Transverse colon (tissue), 4 donors: ENCODE results near the gene POLR3F. TPM values are rescaled to one million over a fixed set of nuclear protein-coding genes. Genes with fewer than 3 reads are reported as not detected.

Source experiments
- DNase-seq: peaks from one replicate; pipeline ENCODE4 v3.0.0-alpha.2; 2019
- H3K27ac ChIP-seq, 4 donors: fragments of 200-600 bp; sonication (generic); 2 replicates each; pipeline ENCODE4 v1.5.1; 2016 to 2018; ENCODE audit warnings: inconsistent platforms in 4 of 4
- H3K27me3 ChIP-seq: fragments of 200-600 bp; sonication (generic); 2 replicates; pipeline ENCODE4 v1.5.1; 2017; ENCODE audit warnings: inconsistent platforms
- H3K36me3 ChIP-seq, 4 donors: fragments of 200-600 bp; sonication (generic); 2 replicates each; pipeline ENCODE4 v1.5.1; 2017 to 2019; ENCODE audit warnings: inconsistent platforms in 4 of 4
- H3K4me1 ChIP-seq, 4 donors: fragments of 200-600 bp; sonication (generic); 2 replicates each; pipeline ENCODE4 v1.5.1; 2017 to 2020; ENCODE audit warnings: inconsistent platforms in 4 of 4
- H3K4me3 ChIP-seq, 4 donors: fragments of 200-600 bp; sonication (generic); 1 replicate in 1 of 4; 2 replicates in 3 of 4; pipeline versions ENCODE4 v1.5.1 to v1.6.1; 2017 to 2019; ENCODE audit warnings: inconsistent platforms in 4 of 4
- H3K9me3 ChIP-seq, 2 donors: fragments of 200-600 bp; sonication (generic); 2 replicates each; pipeline ENCODE4 v1.5.1; 2017 to 2019; ENCODE audit warnings: inconsistent platforms in 2 of 2
- CTCF ChIP-seq, 5 experiments: fragments of 200-600 bp in 3 of 5; fragments of 450-650 bp in 2 of 5; sonication (generic) in 3 of 5; IDR thresholded peaks; 1 replicate in 2 of 5; 2 replicates in 3 of 5; pipeline ENCODE4 v1.5.1; 2016 to 2017; ENCODE audit warnings: antibody characterized with exemption in 5 of 5, inconsistent platforms in 3 of 5, mild to moderate bottlenecking in 2 of 5, moderate library complexity in 1 of 5
- EP300 ChIP-seq: sonication (generic); formaldehyde crosslinking; IDR thresholded peaks from one replicate; pipeline ENCODE4 v1.6.1; 2017; ENCODE audit warnings: antibody characterized with exemption, low read depth
- POLR2A ChIP-seq: fragments of 450-650 bp; IDR thresholded peaks from one replicate; pipeline ENCODE4 v1.6.1; 2016; ENCODE audit warnings: antibody characterized with exemption, mild to moderate bottlenecking, moderate library complexity
- POLR2AphosphoS5 ChIP-seq, 3 donors: sonication (generic); formaldehyde crosslinking; IDR thresholded peaks; one replicate each; pipeline ENCODE4 v1.6.1; 2016; ENCODE audit warnings: antibody characterized with exemption in 3 of 3
- WGBS, 2 donors: methylation state at CpG; one replicate each; pipeline ENCODE4 v1.1.5; 2018; ENCODE audit warnings: low coverage in 1 of 2; 5-methylcytosine and 5-hydroxymethylcytosine counted together
- in situ Hi-C, 4 donors: fragments of 200-750 bp; cut with MboI; loops; one replicate each; pipeline versions ENCODE4 v1.15.0 to v1.15.1; 2017; ENCODE audit warnings: low sequenced_read_pairs in 3 of 4, low pct_ligation_motif_present in 1 of 4, low pct_unique_long_range_greater_than_20kb in 1 of 4
- intact Hi-C: fragments of 100-400 bp; cut with DNase I; formaldehyde crosslinking; loops from one replicate; pipeline ENCODE4 v1.15.1; 2023; ENCODE audit warnings: low total_unique reads
- total RNA-seq, 4 donors: library from RNA; depleted of rRNA; stranded (reverse); fragments of >200 nt; gene quantifications; one replicate each; pipeline ENCODE4 v1.1.0, GENCODE V29; 2016

Gene POLR3F
- total RNA-seq, 4 donors from 2014 or later = 1.9 to 37.2 (median 6.3) TPM

DNA sequence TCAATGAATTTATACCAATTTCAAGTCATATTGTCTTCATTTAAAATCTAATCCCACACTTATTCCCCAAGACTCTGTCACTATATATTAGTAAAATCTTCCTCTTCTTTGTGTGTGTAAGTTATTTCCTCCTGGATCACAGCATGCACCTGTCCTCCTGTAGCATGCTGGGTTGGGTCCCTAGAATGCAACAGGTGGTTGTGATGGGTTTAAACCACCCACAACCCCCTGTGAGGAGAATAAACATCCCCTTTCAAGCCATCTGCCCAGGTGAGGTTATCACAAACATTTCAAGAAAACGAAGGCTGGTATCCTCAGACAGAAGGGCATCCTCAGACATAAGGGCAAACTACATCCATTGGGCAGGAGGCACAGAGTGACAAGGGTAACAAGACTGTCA is 26.8 kb upstream of the POLR3F start:
- no peak for TF ChIP-seq POLR2A
- H3K27ac ChIP-seq = no peak overlapping the region
- intact Hi-C loops = no loop called here
- no peak overlapping the region for H3K4me3 ChIP-seq
- H3K9me3 ChIP-seq = no peaks in the 10 kb centered on the region
- in situ Hi-C loops = no loop called here
- no peaks in the 10 kb centered on the region for H3K27me3 ChIP-seq
- no peaks in the 10 kb centered on the region for H3K4me1 ChIP-seq
- H3K36me3 ChIP-seq = no peaks in the 10 kb centered on the region
- WGBS, 2 donors = 0% methylated on average over 1 of the region's 1 CpG; no CpG with 5 or more reads in 1 of the 2 donors
- DNase-seq = no peak

DNA sequence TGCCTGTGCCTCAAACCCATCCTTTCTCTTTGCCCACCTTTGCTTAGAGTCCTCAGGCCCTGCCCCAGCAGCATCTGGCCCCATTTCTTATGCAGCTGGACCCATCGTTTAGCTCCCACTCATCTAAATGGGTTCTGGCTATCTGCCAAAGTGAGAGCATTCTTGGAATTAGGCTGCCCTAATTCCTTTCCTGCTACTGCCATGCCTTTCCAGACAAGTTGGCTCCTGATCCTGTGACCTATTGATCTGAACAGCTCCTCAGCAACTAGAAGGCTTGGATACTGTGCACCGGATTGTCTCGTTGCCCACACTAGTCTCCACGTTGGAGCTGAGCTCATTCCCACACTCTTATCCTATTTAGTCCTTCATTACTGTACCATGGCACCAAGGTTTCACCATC is 23.3 kb upstream of the POLR3F start:
- intact Hi-C loops = no loop called here
- no peaks in the 10 kb centered on the region for H3K36me3 ChIP-seq

DNA sequence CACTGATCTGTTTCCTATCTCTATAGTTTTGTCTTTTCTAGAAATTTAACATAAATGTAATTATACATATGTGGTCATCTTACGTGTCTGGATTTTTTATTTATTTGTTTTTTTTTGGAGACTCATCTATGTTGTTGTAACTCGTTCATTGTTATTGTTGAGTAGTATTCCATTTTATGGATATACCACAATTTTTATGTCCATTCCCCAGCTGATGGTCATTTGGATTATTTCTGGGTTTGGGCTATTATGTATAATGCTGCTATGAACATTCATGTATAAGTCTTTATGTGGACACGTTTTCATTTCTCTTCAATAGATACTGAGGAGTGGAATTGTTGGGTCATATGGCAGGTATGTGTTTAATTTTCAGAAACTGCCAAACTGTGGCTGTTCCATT is 10.6 kb upstream of the POLR3F start:
- TF ChIP-seq POLR2A = no peak
- TF ChIP-seq POLR2AphosphoS5 (IDR thresholded peaks at IDR 0.05) = no peak
- TF ChIP-seq CTCF (IDR thresholded peaks at IDR 0.05) = no peak
- no peak for TF ChIP-seq EP300
- H3K27me3 ChIP-seq = no peaks in the 10 kb centered on the region
- H3K9me3 ChIP-seq = no peaks in the 10 kb centered on the region
- H3K27ac ChIP-seq = no peak overlapping the region
- no peaks in the 10 kb centered on the region for H3K36me3 ChIP-seq
- no peak for DNase-seq
- intact Hi-C loops (no loop called here), in situ Hi-C loops (no loop called here)
- no peak overlapping the region for H3K4me3 ChIP-seq
- 86 to 88% methylated on average over 2 to 3 of the region's 3 CpGs for WGBS, 2 donors
- H3K4me1 ChIP-seq = no peaks in the 10 kb centered on the region

More for the DNA sequence above, 23.3 kb upstream of the POLR3F start:
- no peaks in the 10 kb centered on the region for H3K9me3 ChIP-seq
- H3K27me3 ChIP-seq = no peaks in the 10 kb centered on the region
- no peak overlapping the region for H3K27ac ChIP-seq
- in situ Hi-C loops = no loop called here
- no peaks in the 10 kb centered on the region for H3K4me1 ChIP-seq
- no peak for DNase-seq
- 52 to 63% methylated on average over 4 of the region's 4 CpGs for WGBS, 2 donors
- TF ChIP-seq POLR2A = no peak
- TF ChIP-seq CTCF (IDR thresholded peaks at IDR 0.05) = no peak
- no peak for TF ChIP-seq EP300
- TF ChIP-seq POLR2AphosphoS5 (IDR thresholded peaks at IDR 0.05) = no peak
- H3K4me3 ChIP-seq = no peak overlapping the region

GRCh38 chr20:18465536-18466200 is 1.5 kb upstream of the POLR3F start:
- WGBS, 2 donors = 41 to 58% methylated on average over 6 of the region's 6 CpGs
- in situ Hi-C loops (no loop called here), intact Hi-C loops (no loop called here)
- no peak for DNase-seq
- Histone ChIP-seq H3K27ac (no peak overlapping the region), H3K4me3 (peak overlapping the region in 2 of 4 donors; percentile 50 to 77), H3K4me1 (peaks cover 8 to 20% (median 14%) of the 10 kb centered on the region in 4 donors), H3K36me3 (no peaks in the 10 kb centered on the region), H3K9me3 (no peaks in the 10 kb centered on the region), H3K27me3 (no peaks in the 10 kb centered on the region)
- TF ChIP-seq EP300 (no peak), POLR2A (no peak), CTCF (IDR thresholded peaks at IDR 0.05) (no peak), POLR2AphosphoS5 (IDR thresholded peaks at IDR 0.05) (no peak)

DNA sequence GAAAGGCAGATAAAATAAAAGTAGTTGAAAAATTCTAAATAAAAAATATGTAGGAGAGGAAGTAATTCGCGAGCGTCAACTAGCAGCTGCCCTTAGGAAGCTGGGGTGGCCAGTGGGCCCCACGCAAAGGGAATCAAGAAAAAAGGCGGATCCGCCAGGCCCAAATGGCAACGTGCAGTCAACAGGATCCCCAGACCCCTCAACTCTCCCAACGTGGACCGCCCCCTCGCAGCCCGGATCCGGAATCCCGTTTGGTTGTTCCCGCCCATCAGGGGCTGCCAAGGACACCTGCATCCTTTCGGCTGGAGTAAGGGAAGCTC is 656 bp upstream of the POLR3F start:
- in situ Hi-C loops (no loop called here), intact Hi-C loops (no loop called here)
- peak overlapping the region; percentile 81 to 87 (median 84) for H3K27ac ChIP-seq
- H3K4me3 ChIP-seq = peak overlapping the region; percentile 50 to 78 (median 64)
- no peak for TF ChIP-seq POLR2AphosphoS5 (IDR thresholded peaks at IDR 0.05)
- no peak for TF ChIP-seq EP300
- no peak for TF ChIP-seq POLR2A
- no peak for TF ChIP-seq CTCF (IDR thresholded peaks at IDR 0.05)
- no peaks in the 10 kb centered on the region for H3K36me3 ChIP-seq
- H3K27me3 ChIP-seq = no peaks in the 10 kb centered on the region
- no peak for DNase-seq
- 1 to 2% methylated on average over 11 to 15 of the region's 15 CpGs for WGBS, 2 donors
- no peaks in the 10 kb centered on the region for H3K9me3 ChIP-seq
- peaks cover 8 to 20% (median 14%) of the 10 kb centered on the region in 4 donors for H3K4me1 ChIP-seq
